ENCODE data around the gene MASP1.
"Not testable (repeated sequence)": the region's sequence is repeated elsewhere in the genome, so short reads cannot be mapped to it uniquely, and the experiment has no call there.

MASP1 gene

DNA sequence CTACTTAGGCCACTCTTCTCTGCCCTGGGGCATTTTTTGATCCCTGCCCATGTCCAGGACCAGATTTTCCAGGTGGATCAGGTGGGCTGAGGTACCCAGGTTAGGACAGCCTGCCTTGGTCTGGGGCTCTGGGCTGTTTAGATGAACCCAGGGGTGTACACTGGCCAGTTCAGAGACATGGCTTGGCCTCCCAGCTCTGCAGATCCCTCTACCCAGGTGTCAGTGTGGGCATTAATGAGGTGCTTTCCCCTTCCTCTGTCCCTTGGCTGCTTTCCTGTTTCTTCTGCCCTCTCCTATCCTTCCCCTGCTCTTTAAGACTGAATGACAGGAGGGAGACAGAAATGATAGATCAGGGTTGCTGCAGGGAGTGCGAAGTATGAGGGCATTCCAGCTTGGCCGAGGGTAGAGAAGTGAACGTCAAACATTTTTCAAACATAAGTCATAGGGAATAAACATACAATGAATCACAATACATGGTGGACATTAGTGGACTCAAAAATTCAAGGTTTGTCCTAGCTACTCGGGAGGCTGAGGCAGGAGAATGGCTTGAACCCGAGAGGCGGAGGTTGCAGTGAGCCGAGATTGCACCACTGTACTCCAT, 63.8 kb downstream of the MASP1 start:
- no peak for DNase-seq

DNA sequence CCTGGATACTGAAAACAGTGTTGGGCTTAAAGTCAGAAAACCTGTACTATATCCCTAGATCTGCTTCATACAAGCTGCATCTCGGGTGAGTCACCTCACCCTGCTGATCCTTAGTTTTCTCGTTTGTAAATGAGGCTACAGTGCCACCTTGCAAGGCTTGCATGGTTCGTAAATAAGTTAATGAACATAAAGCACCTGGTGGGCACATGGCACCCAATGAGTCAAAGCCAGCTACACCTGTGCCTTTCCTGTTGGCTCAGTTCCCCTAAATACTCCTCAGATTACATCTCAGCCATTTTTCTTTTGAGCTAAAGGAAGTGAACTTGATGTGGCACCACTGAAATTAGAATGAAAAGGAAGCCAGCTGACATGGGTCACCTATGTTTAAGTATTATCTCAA, 67.7 kb downstream of the MASP1 start:
- no peak for DNase-seq

DNA sequence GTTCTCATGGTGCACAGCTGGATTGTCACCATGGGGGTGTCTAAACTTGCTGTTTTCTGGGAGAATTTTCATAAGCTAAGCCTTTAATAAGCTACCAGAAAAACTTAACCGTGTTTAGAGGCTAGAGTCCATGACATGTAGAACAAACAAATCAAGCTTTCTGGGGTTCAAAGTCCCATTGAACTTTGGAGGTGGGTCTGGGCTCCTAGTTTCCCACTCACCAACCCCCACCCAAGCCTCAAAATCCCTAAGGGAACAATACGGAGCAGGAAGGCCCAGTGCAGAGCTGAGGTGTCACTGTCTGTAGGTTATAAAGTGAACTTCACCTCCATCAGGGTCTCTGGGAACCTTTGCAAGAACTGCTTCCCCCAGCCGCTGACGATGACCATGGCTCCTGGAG, 68.7 kb downstream of the MASP1 start:
- no peak for DNase-seq

DNA sequence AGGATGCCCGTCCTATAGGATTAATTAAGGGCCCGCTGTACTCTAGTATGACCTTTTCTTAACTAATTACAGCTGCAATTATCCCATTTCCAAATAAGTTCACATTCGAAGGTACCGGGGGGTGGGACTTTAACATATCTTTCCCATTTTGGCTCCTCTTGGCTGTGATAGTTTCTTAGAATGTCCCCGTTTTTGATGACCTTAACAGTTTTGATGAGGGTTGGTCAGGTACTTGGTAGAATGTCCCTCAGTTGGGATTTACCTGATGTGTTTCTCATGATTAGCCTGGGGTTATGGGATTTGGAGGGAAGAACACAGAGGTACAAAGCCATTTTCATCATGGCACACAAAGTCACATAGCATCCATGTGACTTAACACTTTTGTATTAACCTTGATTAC, 76.1 kb downstream of the MASP1 start:
- no peak for DNase-seq

DNA sequence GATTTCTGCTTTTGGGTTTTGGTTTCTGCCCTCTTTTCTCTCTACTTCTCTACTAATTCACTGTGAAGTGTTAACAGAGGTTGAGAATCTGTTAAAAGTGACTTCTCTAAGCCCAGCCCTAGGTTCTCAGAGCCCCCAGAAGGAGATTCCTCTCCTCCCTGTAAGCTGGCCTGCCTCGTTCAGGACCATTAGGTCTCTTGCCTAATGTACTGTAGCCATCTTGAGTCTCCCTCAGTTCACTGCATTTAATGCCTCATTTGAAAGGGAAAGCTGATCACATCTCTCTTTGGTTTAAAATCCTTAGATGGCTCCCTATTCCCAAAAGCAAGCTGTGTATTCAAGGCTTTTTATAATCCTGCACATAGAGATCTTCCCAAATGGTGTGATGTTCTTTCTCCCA, 77.9 kb downstream of the MASP1 start:
- DNase-seq, result no peak

DNA sequence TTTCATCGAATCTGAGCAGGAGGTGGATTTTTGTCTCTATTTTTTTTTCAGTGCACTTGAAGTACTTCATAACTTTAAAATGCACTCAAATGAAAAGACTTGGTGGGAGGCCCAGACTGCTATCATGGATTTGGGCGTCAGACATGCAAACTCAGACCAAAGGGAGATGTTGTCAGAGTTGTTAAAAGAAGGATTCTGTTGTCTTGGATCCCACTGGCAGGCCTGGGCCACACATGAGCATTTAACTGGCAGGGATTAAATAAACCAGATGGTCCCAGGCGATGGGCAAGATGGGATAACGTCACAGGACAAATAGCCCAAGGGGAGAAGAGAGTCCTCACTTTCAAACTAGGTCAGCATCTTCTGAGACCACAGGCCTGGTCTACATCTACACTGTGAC, 78.8 kb downstream of the MASP1 start:
- peak in 1 of 56 donors; percentile 7 for DNase-seq

GRCh38 chr3:187212196-187212545, 79.4 kb downstream of the MASP1 start:
- no peak for DNase-seq

GRCh38 chr3:187211532-187212195, 79.9 kb downstream of the MASP1 start:
- DNase-seq, result no peak

GRCh38 chr3:187210545-187211327, 80.8 kb downstream of the MASP1 start:
- peak in 1 of 56 donors; percentile 2 for DNase-seq

DNA sequence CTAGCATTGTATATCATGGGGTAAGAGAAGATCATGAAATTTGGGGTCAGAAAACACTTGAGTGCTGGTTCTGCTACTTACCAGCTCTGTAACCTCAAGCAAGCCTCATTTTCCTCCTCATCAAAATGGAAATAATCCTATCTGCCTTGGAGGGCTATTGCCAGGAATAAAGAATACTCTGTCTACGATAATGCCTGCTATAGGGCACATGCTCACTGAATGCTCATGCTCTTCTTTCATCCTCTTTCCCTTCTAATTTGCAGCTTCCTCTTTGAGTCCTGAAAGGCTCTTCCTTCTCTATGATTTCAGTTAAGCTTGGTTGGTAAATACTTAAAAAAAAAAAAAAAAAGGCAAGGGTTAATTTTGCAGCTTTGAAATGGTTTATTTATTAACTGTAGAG, 81.4 kb downstream of the MASP1 start:
- no peak for DNase-seq

- DNase-seq, result no peak
These were observed 82.0 kb downstream of the MASP1 start for GRCh38 chr3:187209491-187209890.

- DNase-seq, result no peak
These were observed 83.4 kb downstream of the MASP1 start for GRCh38 chr3:187208159-187208558.

DNA sequence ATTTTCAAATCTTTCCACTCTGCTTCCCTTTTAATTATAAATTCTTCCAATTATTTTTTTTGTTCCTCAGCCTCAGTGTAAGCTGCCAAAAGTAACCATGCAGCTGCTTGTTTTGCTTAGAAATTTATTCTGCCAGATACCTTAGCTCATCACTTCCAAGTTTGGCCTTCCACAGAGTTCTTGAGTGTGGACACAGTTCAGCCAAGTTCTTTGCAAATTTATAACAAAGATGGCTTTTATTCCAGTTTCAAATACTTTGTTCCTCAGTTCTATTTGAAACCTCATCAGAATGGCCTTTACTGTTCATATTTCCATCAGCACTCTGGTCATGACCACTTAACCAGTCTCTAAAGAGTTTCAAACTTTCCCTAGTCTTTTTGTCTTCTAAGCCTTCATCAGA, 83.9 kb downstream of the MASP1 start:
- peak in 1 of 56 donors; percentile 12 for DNase-seq

GRCh38 chr3:187207062-187207461, 84.5 kb downstream of the MASP1 start:
- no peak for DNase-seq

DNA sequence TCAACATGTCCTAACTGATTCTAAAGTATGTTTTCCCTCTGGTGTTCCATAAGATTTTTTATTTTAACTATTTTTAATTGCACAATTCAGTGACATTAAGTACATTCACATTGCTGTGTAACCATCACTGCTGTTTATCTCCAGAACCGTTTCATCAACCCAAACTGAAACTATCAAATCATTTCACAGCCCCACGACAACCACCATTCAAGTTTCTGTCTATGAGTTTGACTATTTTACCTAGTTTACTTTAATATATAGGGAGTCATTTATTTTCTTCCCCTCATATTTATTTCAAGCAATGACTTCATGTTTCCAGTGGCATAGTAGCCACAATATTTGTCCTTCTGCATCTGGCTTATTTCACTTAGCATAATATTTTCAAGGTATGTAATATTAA, 85.9 kb downstream of the MASP1 start:
- DNase-seq, result no peak

DNA sequence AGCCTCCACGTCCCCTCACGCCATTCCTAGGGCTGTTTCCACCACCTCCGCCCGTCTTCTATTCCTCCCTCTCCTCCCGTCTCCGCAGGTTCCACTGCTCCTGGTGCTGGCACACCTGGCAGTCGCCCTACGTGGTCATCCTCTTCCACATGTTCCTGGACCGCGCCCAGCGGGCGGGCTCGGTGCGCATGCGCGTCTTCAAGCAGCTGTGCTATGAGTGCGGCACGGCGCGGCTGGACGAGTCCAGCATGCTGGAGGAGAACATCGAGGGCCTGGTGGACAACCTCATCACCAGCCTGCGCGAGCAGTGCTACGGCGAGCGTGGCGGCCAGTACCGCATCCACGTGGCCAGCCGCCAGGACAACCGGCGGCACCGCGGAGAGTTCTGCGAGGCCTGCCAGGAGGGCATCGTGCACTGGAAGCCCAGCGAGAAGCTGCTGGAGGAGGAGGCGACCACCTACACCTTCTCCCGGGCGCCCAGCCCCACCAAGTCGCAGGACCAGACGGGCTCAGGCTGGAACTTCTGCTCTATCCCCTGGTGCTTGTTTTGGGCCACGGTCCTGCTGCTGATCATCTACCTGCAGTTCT, 92.0 kb downstream of the MASP1 start:
- not testable (repeated sequence) for DNase-seq

DNA sequence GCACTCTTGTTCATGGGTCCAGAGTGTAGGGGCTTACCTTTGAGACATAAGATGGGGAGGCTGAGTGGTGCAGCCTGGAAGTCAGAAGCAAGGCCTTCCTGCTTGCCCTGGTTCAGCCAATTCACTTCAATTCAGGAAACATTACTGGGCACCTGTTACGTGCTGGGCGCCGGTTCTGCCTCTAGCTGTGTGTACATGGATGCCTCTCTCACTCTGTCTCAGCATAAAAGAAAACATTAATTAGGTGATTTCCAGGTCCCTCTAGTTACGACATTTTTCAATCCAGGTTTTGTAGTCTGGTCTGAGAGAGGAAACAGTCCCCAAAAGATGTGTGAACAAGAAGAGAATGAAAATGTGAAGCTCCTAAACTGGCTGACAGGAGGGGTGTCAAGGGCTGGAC, 93.0 kb downstream of the MASP1 start:
- DNase-seq, result no peak

GRCh38 chr3:187197335-187197649, 94.2 kb downstream of the MASP1 start, which contains the start of gene RTP1:
TSS of gene RTP1 (plus strand) at chr3:187197486. CDS start at chr3:187197516, 30 bp downstream.
- DNase-seq, result peak in 7 of 56 donors; percentile 6 to 11 (median 9)

- DNase-seq, result no peak
These were observed 94.8 kb downstream of the MASP1 start for GRCh38 chr3:187196573-187197334.

- no peak for DNase-seq
These were observed 98.4 kb downstream of the MASP1 start for GRCh38 chr3:187193181-187193580.

DNA sequence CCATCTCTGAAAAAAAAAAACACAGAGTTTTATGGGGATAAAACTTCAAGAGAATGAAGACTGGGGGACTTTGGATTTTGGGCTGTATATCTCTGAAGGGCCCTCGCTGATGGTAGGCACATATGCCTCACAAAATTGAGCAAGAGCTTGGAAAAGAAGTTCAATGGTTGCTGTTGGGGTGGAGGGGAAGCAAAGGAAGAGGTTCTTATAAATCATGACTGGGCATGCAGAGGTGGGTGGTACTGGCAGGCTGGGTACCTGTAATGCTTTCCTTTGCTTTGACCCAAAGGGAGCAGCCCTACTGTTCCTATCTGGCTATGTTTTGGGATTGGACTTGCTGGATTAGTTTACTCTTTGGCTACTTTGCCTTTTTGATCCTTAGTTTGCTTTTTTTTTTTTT, 100.3 kb downstream of the MASP1 start:
- no peak for DNase-seq

GRCh38 chr3:187188931-187189330, 102.6 kb downstream of the MASP1 start:
- DNase-seq, result no peak

Measured in nucleus accumbens (tissue), 56 donors.